Posterior cingulate gyrus (tissue), 11 donors: ENCODE data around the gene FMR1.

Experiments
- DNase-seq, 10 donors: peaks; one replicate each; pipeline versions ENCODE4 v3.0.0 to v3.0.0-alpha.2; 2020 to 2021; ENCODE audit warnings: mixed read lengths in 3 of 10
- intact Hi-C: fragments of 100-400 bp; cut with DNase I; formaldehyde crosslinking; loops from one replicate; pipeline ENCODE4 v1.15.1; 2023

FMR1 gene

DNA sequence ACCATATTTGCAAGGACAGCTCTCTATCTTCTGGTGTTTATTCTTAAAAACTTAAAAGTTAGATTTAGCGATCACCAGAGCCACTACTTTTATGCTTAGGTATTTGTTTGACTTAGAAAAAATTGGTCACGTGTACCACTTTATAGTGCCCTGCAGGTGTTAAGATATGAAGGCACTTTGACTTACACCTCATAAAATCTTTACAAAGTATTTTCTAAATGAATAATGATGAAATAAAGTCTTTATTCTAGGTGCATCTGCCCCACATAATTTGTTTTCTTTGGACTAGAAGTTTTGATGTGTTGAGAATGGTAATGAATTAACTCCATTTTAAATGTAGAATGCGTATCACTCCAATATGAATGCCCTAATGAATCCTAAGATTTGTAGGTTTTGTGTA, 2.9 kb downstream of the FMR1 start:
- no peak for DNase-seq
- intact Hi-C loops, result no loop called here

DNA sequence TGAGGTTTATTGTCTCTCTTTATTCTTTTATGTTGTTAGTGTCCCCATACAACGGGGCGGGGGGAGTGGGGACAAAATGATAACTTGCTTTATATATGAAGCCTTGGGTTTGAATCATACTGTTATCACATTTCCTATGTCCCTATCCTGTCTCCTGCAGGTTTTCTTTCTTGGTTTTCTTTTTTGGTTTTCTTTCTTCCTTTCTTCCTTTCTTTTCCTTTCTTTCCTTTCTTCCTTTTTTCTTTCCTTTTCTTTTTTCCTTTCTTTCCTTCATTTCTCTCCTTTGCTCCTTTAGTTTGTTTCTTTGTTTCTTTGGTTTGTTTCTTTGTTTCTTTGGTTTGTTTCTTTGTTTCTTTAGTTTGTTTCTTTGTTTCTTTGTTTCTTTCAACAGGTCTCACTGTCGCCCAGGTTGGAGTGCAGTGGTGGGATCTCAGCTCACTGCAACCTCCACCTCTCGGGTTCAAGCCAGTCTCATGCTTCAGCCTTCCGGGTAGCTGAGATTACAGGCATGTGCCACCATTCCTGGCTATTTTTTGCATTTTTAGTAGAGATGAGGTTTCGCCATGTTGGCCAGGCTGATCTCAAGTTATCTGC, 4.8 kb downstream of the FMR1 start:
- DNase-seq, result no peak
- intact Hi-C loops, result no loop called here

DNA sequence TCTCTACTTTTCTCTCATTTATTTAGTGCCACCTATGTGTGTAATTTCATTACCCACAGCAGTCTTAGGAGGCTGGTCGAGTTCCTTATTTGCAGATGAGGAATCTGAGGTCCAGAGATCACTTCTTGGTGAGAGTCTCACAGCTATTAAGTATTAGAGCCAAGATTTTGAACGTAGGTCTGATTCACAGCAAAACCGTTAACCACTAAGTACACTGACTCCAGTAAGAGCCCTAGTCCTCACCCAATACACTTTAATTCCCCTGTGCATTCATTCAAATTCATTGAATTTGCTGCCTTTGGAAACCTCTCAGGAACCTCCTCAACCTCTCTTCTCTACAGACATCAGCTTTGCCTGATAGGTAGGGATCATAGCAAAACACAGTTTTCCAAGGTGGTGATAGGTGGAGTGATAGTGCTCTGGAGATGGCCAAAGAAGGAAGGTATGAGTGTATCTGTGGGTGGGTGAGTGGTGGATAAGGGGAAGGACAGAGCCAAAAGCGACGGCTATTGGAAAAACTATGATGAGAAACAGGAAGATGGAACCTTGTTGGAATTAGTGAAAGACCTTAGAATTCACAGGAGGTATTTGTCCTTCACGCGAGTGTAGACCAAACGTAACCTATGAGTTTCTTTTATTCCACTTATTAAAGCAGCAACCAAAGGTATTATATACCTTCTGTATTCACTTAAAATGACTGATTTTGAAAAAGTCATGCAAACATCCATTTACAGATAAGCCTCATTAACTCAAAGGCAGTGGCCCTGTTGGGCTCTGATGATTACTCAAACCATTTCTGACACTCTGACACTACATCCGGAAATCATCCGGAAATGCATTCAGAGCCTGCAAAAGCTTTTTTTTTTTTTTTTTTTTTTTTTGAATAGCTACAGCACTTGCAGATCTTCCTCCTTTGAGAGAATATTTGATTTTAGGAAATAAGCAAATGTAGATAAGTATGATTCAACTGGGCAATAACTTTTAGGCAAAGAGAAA, 6.3 kb downstream of the FMR1 start:
- DNase-seq, result no peak
- intact Hi-C loops, result no loop called here

DNA sequence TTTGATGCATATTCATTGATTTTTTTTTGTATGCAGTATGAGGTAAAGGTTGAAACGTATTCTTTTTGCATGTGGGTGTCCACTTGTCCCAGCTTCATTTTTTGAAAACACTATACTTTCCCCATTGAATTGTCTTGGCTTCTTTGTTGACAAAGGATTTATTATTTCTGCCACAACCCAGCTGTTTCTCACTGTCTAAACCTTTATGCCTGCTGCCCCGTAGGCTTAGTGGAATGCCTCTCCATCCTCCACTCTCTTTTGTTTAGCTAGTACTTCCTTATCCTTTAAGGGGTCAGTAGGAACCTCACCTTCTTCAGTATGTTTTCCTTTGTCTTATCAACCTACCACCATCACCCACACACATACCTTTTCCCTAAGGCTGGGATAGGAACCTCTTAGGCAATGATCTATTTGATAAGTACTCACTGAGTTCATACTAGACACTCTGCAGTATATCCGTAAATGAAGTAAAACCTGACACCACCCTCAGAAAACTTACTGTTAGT, 8.5 kb downstream of the FMR1 start:
- DNase-seq, result no peak
- intact Hi-C loops, result no loop called here

DNA sequence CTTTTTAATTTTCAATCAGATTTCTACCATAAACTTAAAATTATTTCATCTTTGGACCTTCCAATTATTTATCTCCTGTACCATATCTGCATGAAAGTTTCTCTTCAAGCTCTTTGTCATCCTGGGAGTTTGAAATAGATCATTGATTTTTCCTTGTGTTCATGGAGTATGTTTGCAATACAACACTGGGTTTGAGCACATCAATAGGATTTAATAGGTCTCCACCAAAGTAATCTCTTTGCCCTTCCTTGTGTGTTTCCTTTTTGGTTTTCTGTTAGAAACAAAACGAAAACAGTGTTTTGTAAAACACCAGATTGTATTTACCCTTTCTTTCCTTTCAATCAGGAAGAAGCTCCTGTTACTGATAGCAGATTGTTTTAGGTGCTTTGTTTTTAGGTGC, 11.9 kb downstream of the FMR1 start:
- no peak for DNase-seq
- intact Hi-C loops, result no loop called here

DNA sequence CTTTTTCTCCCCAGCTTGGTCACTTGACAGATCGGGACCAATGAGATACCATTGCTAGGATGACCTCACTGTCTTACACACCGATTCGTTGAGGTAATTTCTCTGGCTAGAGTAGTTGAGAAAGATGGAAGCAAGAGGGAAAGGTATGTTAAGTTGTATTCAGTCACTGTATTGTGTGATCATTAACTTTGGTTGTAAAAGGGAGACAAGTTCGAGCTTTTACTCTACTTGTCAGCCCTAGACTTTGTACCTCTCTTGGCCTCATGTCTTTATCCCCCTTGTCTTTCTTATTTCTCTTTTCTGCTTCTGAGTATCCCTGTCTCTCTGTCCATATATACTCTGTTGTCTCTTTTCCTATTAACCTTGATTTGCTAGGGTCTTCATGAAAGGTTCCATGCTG, 15.5 kb downstream of the FMR1 start:
- intact Hi-C loops, result no loop called here

DNA sequence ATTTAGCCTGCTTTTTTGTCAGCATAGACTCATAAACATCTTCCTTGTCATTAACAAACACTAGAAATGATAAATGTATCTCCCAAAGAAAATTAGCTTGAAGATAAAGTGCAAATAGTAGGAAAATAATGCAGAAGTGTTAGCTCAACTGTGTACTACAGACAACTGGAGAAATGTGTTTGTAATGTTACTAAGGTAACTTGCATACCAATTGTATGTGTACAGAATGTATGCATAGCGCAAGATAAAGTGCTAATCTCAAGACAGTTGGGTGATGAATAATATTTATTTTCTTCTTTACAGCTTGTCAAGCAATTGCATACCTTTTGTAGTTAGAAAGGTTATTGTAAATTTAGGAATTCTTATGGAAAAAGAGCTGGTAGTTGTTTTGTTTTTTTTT, 22.1 kb downstream of the FMR1 start:
- no peak for DNase-seq
- intact Hi-C loops, result no loop called here

More for the DNA sequence above, 15.5 kb downstream of the FMR1 start:
- DNase-seq, result no peak

DNA sequence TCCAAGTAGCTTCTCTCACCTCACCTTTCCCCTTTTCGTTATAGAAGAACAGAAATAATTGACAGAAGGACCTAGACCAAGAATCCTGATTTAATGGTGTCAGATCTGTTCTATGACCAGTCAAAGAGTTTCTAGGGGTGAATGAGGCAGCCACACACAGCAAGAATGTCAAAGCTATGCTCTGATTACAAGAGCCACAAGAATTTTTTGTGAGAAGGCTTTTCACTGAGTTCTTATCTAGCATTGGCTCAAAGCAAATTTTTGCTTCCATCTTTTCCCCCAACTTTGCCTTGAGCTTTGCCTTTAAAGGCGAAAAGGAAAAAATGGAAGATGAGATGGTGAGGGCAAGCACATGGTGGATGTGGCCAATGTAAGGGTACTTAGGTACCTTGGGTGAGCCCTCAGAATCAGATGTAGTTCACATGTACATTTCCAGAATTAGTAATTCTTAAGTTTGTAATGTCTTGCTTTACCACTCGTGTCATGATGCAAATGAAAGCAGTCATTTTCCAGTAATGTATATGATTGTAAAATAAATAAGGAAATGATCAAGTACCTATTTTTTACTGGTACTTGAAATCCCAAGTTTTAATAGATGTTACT, 23.5 kb downstream of the FMR1 start:
- intact Hi-C loops, result no loop called here
- no peak for DNase-seq

DNA sequence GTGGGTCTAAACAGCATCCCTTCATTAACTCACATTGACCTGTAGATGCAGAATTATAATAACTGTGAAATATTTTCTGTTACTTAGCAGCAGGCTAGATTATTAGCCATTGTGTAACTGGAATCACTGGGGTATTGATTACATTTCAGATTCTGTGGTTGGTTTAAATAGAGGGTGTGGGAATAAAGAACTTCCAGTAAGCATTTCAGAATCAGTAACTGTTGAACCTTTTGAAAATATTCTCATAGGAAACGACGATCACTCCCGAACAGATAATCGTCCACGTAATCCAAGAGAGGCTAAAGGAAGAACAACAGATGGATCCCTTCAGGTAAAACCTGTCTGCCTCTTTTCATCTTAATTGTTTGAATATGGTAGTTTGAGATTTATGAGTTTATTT, 33.6 kb downstream of the FMR1 start:
- intact Hi-C loops, result no loop called here
- DNase-seq, result no peak

DNA sequence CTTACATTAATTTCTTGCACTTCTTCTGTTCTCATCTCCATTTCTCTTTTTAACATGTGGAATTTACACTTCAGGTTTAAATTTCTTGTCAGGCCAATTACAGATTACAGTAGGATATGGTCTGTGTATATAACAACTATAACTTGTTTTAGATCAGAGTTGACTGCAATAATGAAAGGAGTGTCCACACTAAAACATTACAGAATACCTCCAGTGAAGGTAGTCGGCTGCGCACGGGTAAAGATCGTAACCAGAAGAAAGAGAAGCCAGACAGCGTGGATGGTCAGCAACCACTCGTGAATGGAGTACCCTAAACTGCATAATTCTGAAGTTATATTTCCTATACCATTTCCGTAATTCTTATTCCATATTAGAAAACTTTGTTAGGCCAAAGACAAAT, 36.8 kb downstream of the FMR1 start:
- peak in 1 of 10 donors; percentile 61 for DNase-seq
- intact Hi-C loops, result no loop called here

DNA sequence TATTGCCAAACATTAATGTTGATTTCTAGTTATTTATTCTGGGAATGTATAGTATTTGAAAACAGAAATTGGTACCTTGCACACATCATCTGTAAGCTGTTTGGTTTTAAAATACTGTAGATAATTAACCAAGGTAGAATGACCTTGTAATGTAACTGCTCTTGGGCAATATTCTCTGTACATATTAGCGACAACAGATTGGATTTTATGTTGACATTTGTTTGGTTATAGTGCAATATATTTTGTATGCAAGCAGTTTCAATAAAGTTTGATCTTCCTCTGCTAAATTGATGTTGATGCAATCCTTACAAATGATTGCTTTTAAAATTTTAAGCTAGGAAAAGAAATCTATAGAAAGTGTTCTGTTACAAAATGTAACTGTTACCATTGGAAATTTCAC, 38.6 kb downstream of the FMR1 start:
- no peak for DNase-seq
- intact Hi-C loops, result no loop called here

DNA sequence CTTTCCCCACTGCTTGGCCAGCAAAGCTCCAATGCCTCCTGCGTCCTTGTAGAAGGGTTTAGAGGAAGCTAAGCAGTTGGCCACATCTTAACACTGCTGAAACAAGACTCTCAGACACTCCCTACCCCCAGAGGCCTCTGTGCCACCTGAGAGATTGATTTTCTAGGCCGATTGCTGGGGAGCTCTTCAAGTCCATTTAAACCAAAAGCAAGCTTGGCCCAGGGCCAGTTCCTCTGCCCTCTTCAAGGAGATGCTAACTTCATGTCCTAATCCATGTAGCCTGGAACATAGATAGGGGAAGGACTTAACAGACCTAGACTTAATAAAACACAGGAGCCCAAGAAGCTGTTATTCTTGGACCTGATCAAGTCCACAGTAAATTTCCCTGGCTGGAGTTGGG, 42.3 kb downstream of the FMR1 start:
- peak in 1 of 10 donors; percentile 7 for DNase-seq
- intact Hi-C loops, result no loop called here

DNA sequence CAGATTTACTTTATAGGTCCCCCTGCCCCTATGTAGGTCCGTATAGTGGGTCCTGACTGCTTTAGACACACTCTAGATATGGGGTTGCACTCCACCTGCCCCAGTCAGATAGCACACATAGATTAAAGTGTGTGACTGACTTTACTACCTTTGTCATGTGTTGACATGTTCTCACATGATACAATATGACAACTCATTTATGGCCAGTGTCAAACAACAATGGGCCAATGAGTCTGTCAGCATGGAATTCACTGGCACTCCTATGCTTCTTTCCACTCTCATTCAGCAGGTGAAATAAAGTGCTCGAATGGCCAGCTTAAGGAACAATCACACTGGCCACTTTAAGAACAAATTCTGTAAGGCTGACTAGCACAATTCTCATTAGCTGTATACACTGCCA, 45.6 kb downstream of the FMR1 start:
- DNase-seq, result no peak
- intact Hi-C loops, result no loop called here

DNA sequence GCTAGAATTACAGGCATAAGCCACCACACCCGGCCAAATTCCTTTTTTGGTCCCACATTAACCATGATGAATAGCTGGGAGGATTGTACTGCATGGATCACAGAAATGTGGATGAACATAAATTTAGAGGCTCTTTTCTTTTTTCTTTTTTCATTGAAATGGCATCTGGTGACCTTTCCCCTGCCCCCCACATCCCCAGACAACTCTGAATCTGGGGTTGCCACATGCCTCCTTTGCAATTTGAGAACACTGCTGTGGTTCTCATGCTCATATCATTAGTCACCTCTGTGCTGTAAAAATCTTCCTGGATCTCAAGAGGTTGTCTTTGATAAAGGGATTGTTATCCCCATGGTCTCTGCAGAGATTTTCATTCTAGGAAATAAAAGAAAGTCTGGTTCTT, 46.6 kb downstream of the FMR1 start:
- intact Hi-C loops, result no loop called here
- DNase-seq, result no peak

DNA sequence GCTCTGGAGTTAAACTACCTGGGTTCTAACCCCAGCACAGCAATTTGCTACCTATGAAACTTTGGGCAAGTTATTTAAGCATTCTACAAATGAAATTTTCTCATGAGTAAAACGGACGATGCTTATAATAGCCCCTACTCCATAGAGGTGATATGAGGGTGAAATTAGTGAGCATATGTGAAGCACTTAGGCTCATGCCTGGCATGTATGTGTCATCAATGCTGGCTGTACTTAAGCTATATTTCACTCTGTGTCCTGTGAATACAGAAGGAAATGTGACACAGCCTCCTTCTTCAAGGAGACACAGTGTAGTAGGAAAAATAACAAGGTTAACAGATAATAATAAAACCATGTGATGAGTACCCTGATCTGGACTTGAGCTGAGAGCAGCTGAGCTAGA, 49.0 kb downstream of the FMR1 start:
- intact Hi-C loops, result no loop called here
- no peak for DNase-seq

DNA sequence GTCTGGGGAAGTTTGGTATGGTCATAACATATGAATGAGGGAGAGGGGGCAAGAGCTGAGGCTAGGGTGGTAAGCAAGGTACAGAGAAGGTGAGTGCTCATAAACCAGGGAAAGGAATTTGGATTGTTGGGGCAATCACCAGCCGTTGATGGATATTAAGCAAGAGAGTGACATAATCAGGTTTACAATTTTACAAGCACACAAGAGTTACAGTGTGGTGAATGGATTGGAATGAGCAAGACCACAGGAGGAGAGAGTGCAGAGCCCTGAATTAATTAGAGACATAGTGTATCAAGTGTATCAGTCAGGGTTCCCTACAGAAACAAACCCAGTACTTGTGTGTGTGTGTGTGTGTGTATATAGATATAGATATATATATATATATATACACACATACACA, 50.8 kb downstream of the FMR1 start:
- intact Hi-C loops, result no loop called here
- no peak for DNase-seq

DNA sequence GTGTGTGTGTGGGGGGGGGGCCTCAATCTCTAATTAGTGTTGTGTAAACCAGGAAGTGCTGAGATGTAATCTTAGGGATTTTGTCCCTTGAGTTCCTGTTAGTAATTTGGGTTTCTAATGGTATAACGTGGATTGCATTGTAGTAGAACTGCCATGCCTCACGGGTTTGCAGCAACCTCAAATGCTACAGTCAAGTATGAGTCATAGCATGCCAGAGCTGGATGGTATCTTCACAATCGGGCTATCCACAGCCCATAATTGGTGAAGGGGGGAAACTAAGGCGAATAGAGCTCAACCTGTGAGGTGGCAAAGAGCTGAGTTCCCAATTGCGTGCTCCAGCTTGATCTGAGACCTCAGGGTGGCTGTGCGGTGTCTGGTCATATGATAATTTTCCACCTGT, 67.2 kb downstream of the FMR1 start:
- no peak for DNase-seq
- intact Hi-C loops, result no loop called here

DNA sequence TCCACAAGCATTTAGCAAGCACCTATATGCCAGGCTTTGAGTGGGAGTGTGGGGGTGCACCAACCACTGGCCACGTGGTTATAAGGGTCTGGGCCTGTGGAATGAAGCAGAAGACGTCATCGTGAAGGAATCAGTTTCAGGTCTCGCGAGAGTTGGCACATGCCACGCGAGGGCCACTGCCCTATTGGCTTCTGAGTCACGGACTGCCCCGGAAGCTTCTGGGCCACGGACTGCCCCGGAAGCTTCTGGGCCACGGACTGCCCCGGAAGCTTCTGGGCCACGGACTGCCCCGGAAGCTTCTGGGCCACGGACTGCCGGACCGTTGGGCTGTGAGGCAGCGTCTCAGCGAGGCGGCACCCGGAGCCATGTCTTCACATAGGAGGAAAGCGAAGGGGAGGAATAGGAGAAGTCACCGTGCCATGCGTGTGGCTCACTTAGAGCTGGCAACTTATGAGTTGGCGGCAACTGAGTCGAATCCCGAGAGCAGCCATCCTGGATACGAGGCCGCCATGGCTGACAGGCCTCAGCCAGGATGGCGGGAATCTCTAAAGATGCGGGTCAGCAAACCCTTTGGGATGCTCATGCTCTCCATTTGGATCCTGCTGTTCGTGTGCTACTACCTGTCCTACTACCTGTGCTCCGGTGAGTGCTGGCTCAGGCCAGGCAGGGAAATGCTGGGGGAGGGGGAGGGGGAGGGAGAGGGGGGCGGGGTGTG, 69.5 kb downstream of the FMR1 start, which contains the start of gene FMR1NB:
TSS of gene FMR1NB (plus strand) at position 300 of the 715 bp plus-strand sequence. CDS start at position 366, 66 bp downstream.
- intact Hi-C loops, result no loop called here
- DNase-seq, result peak in 1 of 10 donors; percentile 62
